GM12878 (cell line): Measurements from ENCODE around the gene ANGPTL5. TPM values are rescaled to one million over a fixed set of nuclear protein-coding genes. Genes with fewer than 3 reads are reported as not detected.
A peak's percentile ranks its signal among the peaks of the same experiment; 100 is the strongest.
"Not testable (repeated sequence)": the region's sequence is repeated elsewhere in the genome, so short reads cannot be mapped to it uniquely, and the experiment has no call there.

Source experiments
- ATAC-seq: fragments of 200-7000 bp; cut with Tn5 transposase; 3 replicates; pipeline ENCODE4 v1.9.1; 2020; ENCODE audit warnings: mild to moderate bottlenecking, moderate library complexity
- BruUV-seq: library from RNA; stranded (reverse); fragments of 400-500 nt; replicated peaks from 2 replicates; lab custom pipeline; 2021; lab: Mats Ljungman, UMichigan
- CTCF ChIA-PET: fragments of 300-600 bp; sonication (Branson Sonifier 250); formaldehyde crosslinking; extraction: SDS; loops from one replicate; lab custom pipeline; 2021; ENCODE audit warnings: inconsistent platforms; lab: Yijun Ruan, JAX
- POLR2A ChIA-PET: fragments of 350-600 bp; formaldehyde crosslinking; extraction: SDS; loops from one replicate; lab custom pipeline; 2021; ENCODE audit warnings: inconsistent platforms; lab: Charles Lee
- RAD21 ChIA-PET: fragments of 300-600 bp; sonication (Branson Sonifier 250); formaldehyde crosslinking; loops from one replicate; lab custom pipeline; 2023; ENCODE audit warnings: antibody characterized with exemption; ENCODE audit not compliant: unreplicated experiment; lab: Charles Lee
- SMC1A ChIA-PET: fragments of 300-600 bp; sonication (Branson Sonifier 250); formaldehyde crosslinking; loops from one replicate; lab custom pipeline; 2023; ENCODE audit not compliant: unreplicated experiment, uncharacterized antibody; lab: Charles Lee
- DNase-seq: peaks from one replicate; pipeline ENCODE4 v3.0.0-alpha.2; 2011; ENCODE audit warnings: low read depth, low spot score
- FAIRE-seq: peaks from 3 replicates; lab custom pipeline; 2011; peaks lifted over from hg19 to GRCh38; lab: Jason Lieb, UNC
- H2AFZ ChIP-seq: 2 replicates; pipeline ENCODE4 v1.6.0; 2011; ENCODE audit warnings: low read depth, low read length, control low read depth; ENCODE audit not compliant: control insufficient read depth
- H3K27ac ChIP-seq: 2 replicates; pipeline ENCODE4 v1.5.1; 2011; ENCODE audit warnings: control low read depth; ENCODE audit not compliant: control insufficient read depth, insufficient read depth
- H3K27me3 ChIP-seq, 2 experiments: replicated peaks in 1 of 2; 2 replicates each; pipeline versions ENCODE4 v1.6.0 to v1.6.1; 2011; ENCODE audit warnings: low read length in 1 of 2; ENCODE audit not compliant: control insufficient read depth in 2 of 2, insufficient read depth in 2 of 2
- H3K36me3 ChIP-seq, 2 experiments: 2 replicates each; pipeline ENCODE4 v1.5.1; 2011; ENCODE audit warnings: low read length in 1 of 2; ENCODE audit not compliant: control insufficient read depth in 2 of 2, insufficient read depth in 2 of 2
- H3K4me1 ChIP-seq: 2 replicates; pipeline ENCODE4 v1.6.1; 2011; ENCODE audit warnings: mild to moderate bottlenecking, low read length, moderate library complexity, mixed read lengths; ENCODE audit not compliant: control insufficient read depth, insufficient read depth
- H3K4me2 ChIP-seq: 2 replicates; pipeline ENCODE4 v1.6.0; 2011; ENCODE audit warnings: control low read depth; ENCODE audit not compliant: control insufficient read depth, insufficient read depth
- H3K4me3 ChIP-seq: fragments of 200-600 bp; sonication (generic); 2 replicates; pipeline ENCODE4 v1.5.1; 2016
- H3K79me2 ChIP-seq: 2 replicates; pipeline ENCODE4 v1.6.0; 2011; ENCODE audit warnings: low read length; ENCODE audit not compliant: control insufficient read depth, insufficient read depth
- H3K9ac ChIP-seq: 2 replicates; pipeline ENCODE4 v1.8.0; 2011; ENCODE audit warnings: low read length, control low read depth, mixed read lengths; ENCODE audit not compliant: control insufficient read depth, insufficient read depth
- H3K9me3 ChIP-seq: replicated peaks from 3 replicates; pipeline ENCODE4 v1.5.1; 2011; ENCODE audit warnings: mild to moderate bottlenecking, low read length; ENCODE audit not compliant: control insufficient read depth, insufficient read depth
- H4K20me1 ChIP-seq: 2 replicates; pipeline ENCODE4 v1.6.0; 2011; ENCODE audit not compliant: control insufficient read depth, insufficient read depth
- CREB1 ChIP-seq: IDR thresholded peaks from 2 replicates; pipeline ENCODE4 v1.6.1; 2012; ENCODE audit warnings: low read depth, mild to moderate bottlenecking, inconsistent platforms
- CTCF ChIP-seq, 3 experiments: IDR thresholded peaks in 2 of 3; conservative IDR thresholded peaks in 1 of 3; 2 replicates each; pipeline ENCODE4 v1.5.1; 2011; ENCODE audit warnings: low read depth in 3 of 3, low read length in 3 of 3, mild to moderate bottlenecking in 3 of 3, control low read depth in 2 of 3, moderate library complexity in 2 of 3, inconsistent platforms in 1 of 3, mixed read lengths in 1 of 3; ENCODE audit not compliant: control insufficient read depth in 2 of 3, insufficient read depth in 1 of 3; ENCODE audit errors: extremely low read depth in 1 of 3
- RAD21 ChIP-seq: IDR thresholded peaks from 2 replicates; pipeline ENCODE4 v1.6.1; 2011; ENCODE audit warnings: mild to moderate bottlenecking, low read depth, low read length, moderate library complexity; ENCODE audit not compliant: insufficient read depth
- SMC3 ChIP-seq: IDR thresholded peaks from 2 replicates; pipeline ENCODE4 v1.6.1; 2011; ENCODE audit warnings: low read length, improper control_type of control experiment, borderline replicate concordance
- WGBS: methylation state at CpG from one replicate; pipeline ENCODE4 v1.1.6; 2016; ENCODE audit warnings: low lambda C conversion rate; ENCODE audit not compliant: insufficient replicate concordance, insufficient coverage; ENCODE audit errors: missing lambda C conversion rate; 5-methylcytosine and 5-hydroxymethylcytosine counted together
- in situ Hi-C: fragments of 300-500 bp; cut with MboI; formaldehyde crosslinking; loops from 9 replicates; pipeline ENCODE4 v1.14.3; 2018; ENCODE audit warnings: mixed read lengths
- intact Hi-C: fragments of 100-400 bp; cut with micrococcal nuclease; formaldehyde crosslinking; loops from one replicate; pipeline ENCODE4 v1.14.2; 2022; ENCODE audit not compliant: unreplicated experiment
- polyA plus RNA-seq, 11 experiments: library from polyadenylated mRNA; depleted of rRNA in 4 of 11; unstranded in 6 of 11; stranded (reverse) in 5 of 11; fragments of >200 nt; fragmentation: Nextera tagmentation in 4 of 11; fragmentation: Illumina TruSeq in 1 of 11; extraction: Ambion mirVana in 4 of 11; extraction: Trizol in 1 of 11; gene quantifications; 1 replicate in 1 of 11; 2 replicates in 10 of 11; pipeline versions ENCODE4 v1.2.1 to v1.2.3, GENCODE V29; 2011 to 2016; ENCODE audit warnings: inconsistent platforms in 2 of 11, missing spikeins in 2 of 11, low read depth in 1 of 11
- total RNA-seq, 4 experiments: library from RNA; depleted of rRNA in 3 of 4; stranded (reverse); fragments of >200 nt in 3 of 4; fragmentation: Illumina TruSeq in 1 of 4; extraction: Trizol in 1 of 4; gene quantifications; 2 replicates each; pipeline versions ENCODE4 v1.2.1 to v1.2.3, GENCODE V29; 2013 to 2021

The ANGPTL5 gene
- total and polyA plus RNA-seq, 10 of the 15 experiments (the other 5 are each of a cell fraction or from before 2014, with no cell fraction given), result not detected

DNA sequence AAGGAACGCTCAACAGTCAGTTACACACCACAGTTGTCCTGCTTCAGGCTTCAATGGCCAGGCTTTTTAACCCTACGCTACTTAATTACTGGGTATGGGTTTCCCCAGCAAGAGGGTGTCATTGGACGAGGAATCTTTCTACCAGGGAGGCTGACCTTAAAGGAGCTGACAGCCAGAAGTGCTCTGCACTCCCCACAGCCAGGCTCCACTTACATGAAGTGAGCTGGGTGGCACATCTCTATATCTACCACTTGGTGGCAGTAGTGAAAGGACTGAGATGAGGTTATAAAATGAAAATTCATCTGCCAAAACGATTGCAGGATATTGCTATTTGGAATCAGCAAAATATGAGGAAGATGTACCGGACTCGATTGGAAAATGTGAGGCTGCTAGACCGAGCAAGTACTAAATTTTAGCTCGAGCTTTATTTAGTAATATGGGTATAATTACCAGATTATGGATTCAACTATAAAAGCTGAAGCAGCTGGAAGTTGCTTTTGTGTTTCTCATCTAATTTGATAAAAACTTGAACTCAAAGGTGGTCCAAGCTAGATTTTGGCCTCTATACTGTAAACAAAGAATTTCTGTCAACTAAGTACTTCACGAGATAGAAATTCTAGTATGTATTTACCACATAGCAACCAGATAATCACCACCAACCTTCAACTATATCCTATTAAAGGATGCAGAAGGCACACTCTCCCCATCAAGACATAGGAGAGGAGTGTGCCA lies 55.5 kb downstream of the ANGPTL5 start:
- Histone ChIP-seq H3K36me3 (no peaks in the 10 kb centered on the region), H3K9ac (no peak overlapping the region), H3K4me3 (no peak overlapping the region), H3K27ac (no peak overlapping the region), H3K4me1 (no peaks in the 10 kb centered on the region), H3K9me3 (no peaks in the 10 kb centered on the region), H3K79me2 (no peaks in the 10 kb centered on the region), H3K27me3 (no peaks in the 10 kb centered on the region; a peak in 1 of 4 replicates), H4K20me1 (no peaks in the 10 kb centered on the region), H2AFZ (no peak overlapping the region), H3K4me2 (no peak overlapping the region)
- SMC1A ChIA-PET, result interaction anchor here (0.7 to 2.7 kb wide), 10 partner anchors 9 to 813 kb away, joined by 3 to 45 read pairs (median 4); no protein-coding TSS in a partner anchor
- ATAC-seq, result peak; percentile 91
- intact Hi-C loops (loop anchor here (1.0 kb wide), 1 partner anchor 146 kb away; no protein-coding TSS in a partner anchor), in situ Hi-C loops (loop anchor here (10.0 to 25.0 kb wide), 2 partner anchors 144 to 801 kb away; no protein-coding TSS in a partner anchor)
- DNase-seq, result no peak
- POLR2A ChIA-PET, result no interaction called here
- WGBS, result 11% methylated on average over 9 of the region's 9 CpGs
- peak; percentile 57 for TF ChIP-seq RAD21
- TF ChIP-seq CREB1, result no peak
- TF ChIP-seq SMC3, result peak; percentile 56
- TF ChIP-seq CTCF (IDR thresholded peaks at IDR 0.05 in 2 of 3, conservative IDR thresholded peaks at IDR 0.05 in 1 of 3; ENCODE audit: control insufficient read depth in 2 of 3, extremely low read depth in 1 of 3, insufficient read depth in 1 of 3, low read depth in 3 of 3, low read length in 3 of 3), result peak; percentile 61 to 72 (median 65)
- CTCF ChIA-PET, result interaction anchor here (0.6 to 6.5 kb wide), 23 partner anchors 9 to 805 kb away, joined by 3 to 110 read pairs (median 5); partner anchors contain the start of gene CEP126
- RAD21 ChIA-PET, result interaction anchor here (0.6 to 4.4 kb wide), 11 partner anchors 12 to 806 kb away, joined by 3 to 49 read pairs (median 4); no protein-coding TSS in a partner anchor
- peak; percentile 47 for FAIRE-seq
- BruUV-seq, result no TSS peak

DNA sequence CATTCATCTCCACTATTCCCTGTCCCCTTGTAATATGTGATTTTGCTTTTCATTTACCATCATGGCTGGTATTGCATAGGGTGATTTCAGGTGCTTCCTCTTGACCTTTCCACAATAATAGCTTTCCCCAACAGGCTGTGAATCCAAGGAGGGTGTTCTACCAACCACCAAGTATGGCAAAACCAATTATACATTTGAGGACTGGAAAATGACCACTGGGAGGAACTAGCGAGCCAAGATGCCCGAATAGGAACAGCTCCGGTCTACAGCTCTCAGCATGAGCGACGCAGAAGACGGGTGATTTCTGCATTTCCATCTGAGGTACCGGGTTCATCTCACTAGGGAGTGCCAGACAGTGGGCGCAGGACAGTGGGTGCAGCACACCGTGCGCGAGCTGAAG lies 64.1 kb downstream of the ANGPTL5 start:
- H3K9ac ChIP-seq, RAD21 ChIA-PET, H3K79me2 ChIP-seq, DNase-seq, H3K27me3 ChIP-seq, POLR2A ChIA-PET, H3K36me3 ChIP-seq, H3K4me3 ChIP-seq, H3K27ac ChIP-seq, intact Hi-C loops, SMC1A ChIA-PET, FAIRE-seq, H3K4me2 ChIP-seq, H3K4me1 ChIP-seq, H3K9me3 ChIP-seq, BruUV-seq, H2AFZ ChIP-seq, ATAC-seq, H4K20me1 ChIP-seq: not testable (repeated sequence)
- CTCF ChIA-PET, result interaction anchor here (0.6 kb wide), 1 partner anchor 764 kb away, joined by 3 read pairs; no protein-coding TSS in a partner anchor
- WGBS, result 50% methylated on average over 11 of the region's 11 CpGs
- in situ Hi-C loops, result loop anchor here (25.0 kb wide), 1 partner anchor 810 kb away; no protein-coding TSS in a partner anchor
